Right lobe of liver (tissue), 6 donors: ENCODE measurements around the gene DHX57. TPM values are rescaled to one million over a fixed set of nuclear protein-coding genes. Genes with fewer than 3 reads are reported as not detected.

Experiments
- ATAC-seq, 4 donors: fragments of 200-7000 bp; cut with Tn5 transposase; one replicate each; pipeline ENCODE4 v1.9.1; 2020; ENCODE audit warnings: mild to moderate bottlenecking in 4 of 4, moderate library complexity in 4 of 4
- DNase-seq, 3 donors: peaks; one replicate each; pipeline ENCODE4 v3.0.0-alpha.2; 2020
- H3K27ac ChIP-seq, 3 donors: fragments of 200-600 bp; one replicate each; pipeline ENCODE4 v1.8.0; 2022
- H3K27me3 ChIP-seq, 2 donors: fragments of 200-600 bp; one replicate each; pipeline ENCODE4 v1.8.0; 2022
- H3K36me3 ChIP-seq, 4 donors: fragments of 200-600 bp; sonication (generic) in 1 of 4; one replicate each; pipeline versions ENCODE4 v1.5.1 to v1.8.0; 2017 to 2022; ENCODE audit warnings: control low read depth in 1 of 4
- H3K4me1 ChIP-seq, 4 donors: fragments of 200-600 bp; sonication (generic) in 1 of 4; one replicate each; pipeline versions ENCODE4 v1.5.1 to v1.8.0; 2017 to 2022; ENCODE audit warnings: control low read depth in 1 of 4
- H3K4me3 ChIP-seq, 3 donors: fragments of 200-600 bp; one replicate each; pipeline ENCODE4 v1.8.0; 2022
- H3K9me3 ChIP-seq, 4 donors: fragments of 200-600 bp; sonication (generic) in 1 of 4; one replicate each; pipeline versions ENCODE4 v1.5.1 to v1.8.0; 2017 to 2022; ENCODE audit warnings: control low read depth in 1 of 4
- POLR2A ChIP-seq: fragments of 450-650 bp; IDR thresholded peaks from one replicate; pipeline ENCODE4 v1.6.1; 2017; ENCODE audit warnings: antibody characterized with exemption, mild to moderate bottlenecking
- WGBS: methylation state at CpG from one replicate; pipeline ENCODE4 v1.1.6; 2018; ENCODE audit warnings: low coverage, low lambda C conversion rate; ENCODE audit not compliant: insufficient coverage; ENCODE audit errors: missing lambda C conversion rate; 5-methylcytosine and 5-hydroxymethylcytosine counted together
- intact Hi-C, 2 donors: fragments of 100-400 bp; cut with DNase I; formaldehyde crosslinking; loops; one replicate each; pipeline versions ENCODE4 v1.11.2 to v1.14.1; 2022
- total RNA-seq, 6 experiments: library from RNA; depleted of rRNA in 2 of 6; stranded (reverse); fragments of >200 nt in 2 of 6; fragmentation: NEBNext Ultra II Directional in 3 of 6; extraction: Animal tissue kit (Norgen Biotek cat#: 25700) in 3 of 6; gene quantifications; one replicate each; pipeline versions ENCODE4 v1.1.0 to v1.2.4, GENCODE V29; 2016 to 2023
- TF ChIP-seq, protein P1 (sequence below), 4 donors: fragments of 200-600 bp in 3 of 4; fragments of 450-650 bp in 1 of 4; IDR thresholded peaks; one replicate each; pipeline versions ENCODE4 v1.5.1 to v1.8.0; 2016 to 2022; ENCODE audit warnings: antibody characterized with exemption in 4 of 4, mild to moderate bottlenecking in 2 of 4
- donor health status: DM: no; HTN: yes; CAD: no.
- donor health status: DM: no; HTN: no; CAD: no.
- donor health status: DM: no; HTN: no; CAD: no.
- donor health status: DM: no; HTN: yes; CAD: no.
- donor health status: DM: no; HTN: yes; CAD: no.

DHX57 gene
- total RNA-seq, 6 experiments from 2014 or later: 4.4 to 6.4 (median 4.9) TPM

DNA sequence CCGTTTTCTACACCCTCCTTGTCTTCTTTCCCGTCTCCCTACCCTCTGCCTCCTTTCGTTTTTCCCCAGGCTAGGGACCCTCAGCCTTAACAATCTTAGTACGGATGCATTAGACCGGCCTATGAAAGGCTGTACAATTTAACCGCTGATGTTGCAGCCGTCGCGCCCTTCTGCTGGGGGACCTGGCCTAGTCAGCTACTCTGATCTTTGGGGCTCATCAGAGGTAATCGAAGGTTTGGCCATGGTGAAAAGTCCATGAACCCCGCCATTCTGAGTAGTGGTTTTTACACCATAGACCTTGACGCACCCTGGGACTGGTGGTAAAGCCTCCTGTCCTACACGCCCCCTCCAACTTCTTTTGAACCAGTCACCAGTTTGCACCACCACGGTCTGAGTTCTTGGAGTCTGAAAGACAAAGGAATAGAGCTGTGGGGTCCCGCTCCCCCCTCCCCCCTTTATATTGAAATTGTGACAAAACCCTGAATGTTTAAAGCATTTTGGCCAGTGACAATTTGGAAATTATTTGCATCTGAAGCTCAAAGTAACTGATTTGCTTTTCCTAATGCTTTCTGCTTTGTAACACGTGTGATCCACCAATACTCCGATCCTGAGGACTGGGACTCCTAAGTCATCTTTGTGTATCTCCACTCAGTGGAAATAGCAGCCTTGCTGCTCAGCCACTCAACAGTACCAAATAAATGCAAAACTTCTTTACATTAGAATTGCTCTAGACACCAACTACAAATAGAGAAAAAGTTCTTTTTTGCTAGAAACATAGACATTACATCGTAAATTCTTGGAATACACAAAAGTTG lies 123.9 kb downstream of the DHX57 start:
- intact Hi-C loops: no loop called here
- H3K27ac ChIP-seq: peak overlapping the region; percentile 97 to 98 (median 97)
- H3K4me3 ChIP-seq: peak overlapping the region; percentile 76 to 97 (median 91)
- WGBS: 25% methylated on average over 14 of the region's 18 CpGs
- DNase-seq: no peak
- ATAC-seq: peak in 2 of 4 donors; percentile 1
- no peaks in the 10 kb centered on the region for H3K9me3 ChIP-seq
- no peaks in the 10 kb centered on the region for H3K27me3 ChIP-seq
- H3K36me3 ChIP-seq: peaks cover 0 to 32% (median 20%) of the 10 kb centered on the region in 4 donors
- TF ChIP-seq POLR2A: no peak
- TF ChIP-seq, protein P1, sequence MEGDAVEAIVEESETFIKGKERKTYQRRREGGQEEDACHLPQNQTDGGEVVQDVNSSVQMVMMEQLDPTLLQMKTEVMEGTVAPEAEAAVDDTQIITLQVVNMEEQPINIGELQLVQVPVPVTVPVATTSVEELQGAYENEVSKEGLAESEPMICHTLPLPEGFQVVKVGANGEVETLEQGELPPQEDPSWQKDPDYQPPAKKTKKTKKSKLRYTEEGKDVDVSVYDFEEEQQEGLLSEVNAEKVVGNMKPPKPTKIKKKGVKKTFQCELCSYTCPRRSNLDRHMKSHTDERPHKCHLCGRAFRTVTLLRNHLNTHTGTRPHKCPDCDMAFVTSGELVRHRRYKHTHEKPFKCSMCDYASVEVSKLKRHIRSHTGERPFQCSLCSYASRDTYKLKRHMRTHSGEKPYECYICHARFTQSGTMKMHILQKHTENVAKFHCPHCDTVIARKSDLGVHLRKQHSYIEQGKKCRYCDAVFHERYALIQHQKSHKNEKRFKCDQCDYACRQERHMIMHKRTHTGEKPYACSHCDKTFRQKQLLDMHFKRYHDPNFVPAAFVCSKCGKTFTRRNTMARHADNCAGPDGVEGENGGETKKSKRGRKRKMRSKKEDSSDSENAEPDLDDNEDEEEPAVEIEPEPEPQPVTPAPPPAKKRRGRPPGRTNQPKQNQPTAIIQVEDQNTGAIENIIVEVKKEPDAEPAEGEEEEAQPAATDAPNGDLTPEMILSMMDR (IDR thresholded peaks at IDR 0.05): no peak
- peaks cover 0 to 43% (median 13%) of the 10 kb centered on the region in 4 donors for H3K4me1 ChIP-seq

DNA sequence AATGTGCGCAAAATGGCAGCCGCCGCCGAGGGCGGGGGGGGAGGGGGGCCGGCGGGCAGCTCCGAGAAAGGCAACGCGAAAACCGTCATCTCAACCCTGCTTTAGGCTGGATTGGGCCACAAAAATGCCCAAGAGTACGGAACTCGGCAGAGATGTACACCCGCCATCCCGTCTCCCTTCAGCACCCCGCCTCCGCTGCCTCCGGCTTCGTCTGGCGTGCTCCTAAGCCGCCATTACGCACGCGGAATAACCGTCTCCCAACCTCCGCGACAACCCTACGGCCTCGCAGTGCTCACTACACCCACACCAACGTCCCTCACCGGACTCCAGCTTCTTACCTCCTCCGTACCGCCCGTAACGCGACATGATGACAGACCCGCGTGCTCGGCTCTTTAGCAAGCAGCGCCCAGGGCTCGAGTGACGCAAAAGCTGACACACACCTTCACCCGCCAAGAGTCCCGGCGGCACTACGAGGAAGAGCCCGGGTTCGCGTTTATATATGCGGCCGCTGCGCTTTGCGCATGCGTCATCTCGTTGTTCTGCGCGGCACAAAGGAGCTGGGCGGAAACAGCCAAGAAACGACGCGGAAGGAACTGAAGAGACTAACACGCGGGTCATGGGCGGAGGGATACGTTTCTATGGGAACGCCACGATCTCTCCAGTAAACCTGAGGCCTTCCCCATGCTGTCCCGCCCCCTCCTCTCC lies 124.7 kb downstream of the DHX57 start, which contains the start of gene SRSF7:
Gene SRSF7, minus strand, starts transcription at position 471 of the 705 bp plus-strand sequence. Its CDS starts 105 bp downstream, at position 366.
- Histone ChIP-seq H3K27ac (peak within 1 kb of the TSS; percentile 97 to 98 (median 97)), H3K9me3 (no peaks in the 10 kb centered on the region), H3K4me3 (peak within 1 kb of the TSS; percentile 76 to 97 (median 91)), H3K36me3 (peaks cover 0 to 39% (median 24%) of the 10 kb centered on the region in 4 donors), H3K4me1 (peaks cover 0 to 50% (median 16%) of the 10 kb centered on the region in 4 donors), H3K27me3 (no peaks in the 10 kb centered on the region)
- ATAC-seq (peak; percentile 90 to 95 (median 92)), DNase-seq (peak; percentile 95 to 98 (median 98))
- intact Hi-C loops: no loop called here
- TF ChIP-seq, protein P1 (IDR thresholded peaks at IDR 0.05): no peak
- peak; percentile 100 for TF ChIP-seq POLR2A
- WGBS: under 1% methylated on average over 41 of the region's 68 CpGs

DNA sequence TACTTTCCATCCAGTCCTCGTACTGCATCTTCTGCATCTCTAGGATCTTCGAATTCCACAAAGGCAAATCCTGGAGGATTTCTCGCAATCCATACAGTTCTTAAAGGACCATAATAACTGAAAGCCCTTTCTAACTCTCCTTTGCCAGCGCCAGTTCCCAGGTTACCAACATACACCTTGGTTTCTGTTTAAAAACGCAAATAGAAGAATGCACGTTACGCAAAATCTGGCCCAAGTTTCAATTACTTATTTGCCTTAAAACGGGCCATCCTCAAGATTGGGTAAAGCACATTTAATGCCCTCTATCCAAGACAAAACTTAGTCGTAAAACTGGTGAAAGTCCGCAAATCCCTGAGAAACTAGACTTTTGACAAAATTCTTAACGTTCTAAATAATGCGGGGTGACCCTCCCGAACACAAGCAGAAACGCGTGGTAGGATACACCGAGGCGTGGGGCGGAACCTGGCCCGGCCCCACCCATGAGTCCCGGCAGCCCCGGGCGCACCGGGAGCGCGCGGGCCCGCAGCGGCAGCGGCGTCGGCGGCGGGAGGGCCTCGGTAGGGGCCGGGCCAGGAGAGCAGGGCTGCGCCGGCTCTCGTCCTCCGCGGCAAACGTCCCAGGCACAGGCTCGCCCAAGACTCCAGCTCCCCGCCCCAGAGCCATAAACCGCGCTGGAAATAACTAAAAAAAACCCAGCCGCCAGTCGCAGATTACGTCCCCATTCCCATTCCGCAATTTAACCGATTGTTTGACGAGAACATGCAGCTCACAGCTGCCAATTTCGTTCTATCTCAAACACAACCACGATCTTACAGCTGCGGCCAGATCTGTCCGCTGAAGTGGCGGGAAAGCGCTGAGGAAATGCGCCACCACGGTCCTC lies 125.5 kb downstream of the DHX57 start:
- H3K27ac ChIP-seq: peak overlapping the region; percentile 97 to 98 (median 97)
- H3K9me3 ChIP-seq: no peaks in the 10 kb centered on the region
- TF ChIP-seq, protein P1 (IDR thresholded peaks at IDR 0.05): no peak
- peak; percentile 23 for TF ChIP-seq POLR2A
- no peaks in the 10 kb centered on the region for H3K27me3 ChIP-seq
- intact Hi-C loops: no loop called here
- WGBS: under 1% methylated on average over 54 of the region's 59 CpGs
- peak; percentile 59 to 78 (median 72) for ATAC-seq
- H3K4me1 ChIP-seq: peaks cover 0 to 58% (median 20%) of the 10 kb centered on the region in 4 donors
- DNase-seq: peak; percentile 67 to 72 (median 68)
- peak overlapping the region; percentile 76 to 97 (median 91) for H3K4me3 ChIP-seq
- peaks cover 0 to 47% (median 28%) of the 10 kb centered on the region in 4 donors for H3K36me3 ChIP-seq
